Activated effector memory CD4-positive, alpha-beta T cell treated with Interleukin-2 at 50 U/mL for 16 hours (primary cell): ENCODE measurements around the gene COL11A2.

Experiments
- DNase-seq: peaks from one replicate; pipeline ENCODE4 v3.0.0-alpha.2; 2020

The COL11A2 gene

DNA sequence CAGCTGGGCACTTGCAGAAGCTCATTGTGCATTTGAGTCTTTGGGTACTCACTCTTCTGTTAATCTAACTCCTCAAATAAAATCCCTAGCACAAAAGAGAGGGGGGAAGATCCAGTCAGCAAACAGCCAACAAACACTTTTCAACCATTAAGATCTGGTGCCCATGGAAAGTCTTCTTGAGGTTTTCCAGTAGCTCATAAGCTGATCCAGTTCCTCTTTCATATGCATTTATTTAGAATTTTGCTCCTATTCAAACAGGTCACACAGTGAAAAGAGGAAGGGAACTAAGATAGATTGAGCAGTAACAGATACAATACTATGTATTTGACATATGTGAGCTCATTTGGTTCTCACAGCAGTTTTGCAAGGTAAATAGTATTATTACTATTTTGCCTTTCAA lies 77.9 kb downstream of the COL11A2 start:
- DNase-seq: no peak

DNA sequence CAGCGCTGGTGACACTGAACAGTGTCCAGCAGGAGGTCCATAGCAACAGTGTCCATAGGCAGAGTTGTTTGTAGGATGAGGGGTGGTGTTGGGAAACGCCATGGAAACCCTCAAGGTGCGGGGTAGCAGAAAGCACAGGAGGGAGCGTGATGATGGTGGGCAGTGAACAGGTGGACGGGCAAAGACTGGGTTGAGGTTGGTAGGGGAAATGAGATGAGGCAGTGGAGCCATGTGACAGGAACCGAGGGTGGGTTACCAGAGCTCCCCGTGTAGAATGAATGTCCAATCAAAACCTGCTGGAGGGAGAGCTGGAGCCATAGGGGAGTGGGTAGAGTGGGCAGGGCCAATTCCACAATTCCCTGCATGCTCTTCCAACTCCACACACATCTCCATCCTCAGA lies 78.5 kb downstream of the COL11A2 start:
- DNase-seq: no peak
